ENCODE data around the gene POLR2I.

POLR2I gene

DNA sequence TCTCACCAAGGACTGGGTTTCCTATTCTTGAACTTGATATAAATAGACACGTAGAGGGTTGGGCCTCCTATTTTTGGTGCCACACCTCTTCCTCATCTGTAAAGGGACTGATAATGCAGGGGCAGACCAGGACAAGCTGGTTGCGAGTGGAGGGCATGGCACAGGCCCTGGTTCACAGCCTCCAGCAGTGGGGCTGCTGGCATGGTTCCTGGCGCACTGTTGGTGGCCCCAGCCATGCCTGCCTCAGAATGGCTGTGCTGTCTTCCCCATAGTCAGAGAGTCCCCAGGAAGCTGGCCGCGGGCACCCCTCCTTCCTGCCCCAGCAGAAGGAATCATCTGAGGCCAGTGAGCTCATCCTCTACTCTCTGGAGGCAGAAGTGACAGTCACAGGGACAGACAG is 14.2 kb downstream of the POLR2I start:
- TF ChIP-seq, protein P1, sequence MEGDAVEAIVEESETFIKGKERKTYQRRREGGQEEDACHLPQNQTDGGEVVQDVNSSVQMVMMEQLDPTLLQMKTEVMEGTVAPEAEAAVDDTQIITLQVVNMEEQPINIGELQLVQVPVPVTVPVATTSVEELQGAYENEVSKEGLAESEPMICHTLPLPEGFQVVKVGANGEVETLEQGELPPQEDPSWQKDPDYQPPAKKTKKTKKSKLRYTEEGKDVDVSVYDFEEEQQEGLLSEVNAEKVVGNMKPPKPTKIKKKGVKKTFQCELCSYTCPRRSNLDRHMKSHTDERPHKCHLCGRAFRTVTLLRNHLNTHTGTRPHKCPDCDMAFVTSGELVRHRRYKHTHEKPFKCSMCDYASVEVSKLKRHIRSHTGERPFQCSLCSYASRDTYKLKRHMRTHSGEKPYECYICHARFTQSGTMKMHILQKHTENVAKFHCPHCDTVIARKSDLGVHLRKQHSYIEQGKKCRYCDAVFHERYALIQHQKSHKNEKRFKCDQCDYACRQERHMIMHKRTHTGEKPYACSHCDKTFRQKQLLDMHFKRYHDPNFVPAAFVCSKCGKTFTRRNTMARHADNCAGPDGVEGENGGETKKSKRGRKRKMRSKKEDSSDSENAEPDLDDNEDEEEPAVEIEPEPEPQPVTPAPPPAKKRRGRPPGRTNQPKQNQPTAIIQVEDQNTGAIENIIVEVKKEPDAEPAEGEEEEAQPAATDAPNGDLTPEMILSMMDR (conservative IDR thresholded peaks at IDR 0.05; ENCODE audit: low read length), result no peak
- H3K4me3 ChIP-seq (ENCODE audit: low read length), result no peak overlapping the region
- no peak for DNase-seq (ENCODE audit: low read depth)

GRCh38 chr19:36099166-36099785 is 15.4 kb downstream of the POLR2I start:
- H3K4me3 ChIP-seq (ENCODE audit: low read length), result no peak overlapping the region
- no peak for DNase-seq (ENCODE audit: low read depth)
- TF ChIP-seq, protein P1 (conservative IDR thresholded peaks at IDR 0.05; ENCODE audit: low read length), result no peak

GRCh38 chr19:36097036-36097435 is 17.6 kb downstream of the POLR2I start:
- no peak for DNase-seq (ENCODE audit: low read depth)
- TF ChIP-seq, protein P1 (conservative IDR thresholded peaks at IDR 0.05; ENCODE audit: low read length), result no peak
- H3K4me3 ChIP-seq (ENCODE audit: low read length), result no peak overlapping the region

GRCh38 chr19:36093687-36094086 is 21.0 kb downstream of the POLR2I start:
- DNase-seq (ENCODE audit: low read depth), result no peak
- TF ChIP-seq, protein P1 (conservative IDR thresholded peaks at IDR 0.05; ENCODE audit: low read length), result no peak
- no peak overlapping the region for H3K4me3 ChIP-seq (ENCODE audit: low read length)

GRCh38 chr19:36093146-36093662 is 21.5 kb downstream of the POLR2I start:
- TF ChIP-seq, protein P1 (conservative IDR thresholded peaks at IDR 0.05; ENCODE audit: low read length), result no peak
- no peak overlapping the region for H3K4me3 ChIP-seq (ENCODE audit: low read length)
- DNase-seq (ENCODE audit: low read depth), result no peak

DNA sequence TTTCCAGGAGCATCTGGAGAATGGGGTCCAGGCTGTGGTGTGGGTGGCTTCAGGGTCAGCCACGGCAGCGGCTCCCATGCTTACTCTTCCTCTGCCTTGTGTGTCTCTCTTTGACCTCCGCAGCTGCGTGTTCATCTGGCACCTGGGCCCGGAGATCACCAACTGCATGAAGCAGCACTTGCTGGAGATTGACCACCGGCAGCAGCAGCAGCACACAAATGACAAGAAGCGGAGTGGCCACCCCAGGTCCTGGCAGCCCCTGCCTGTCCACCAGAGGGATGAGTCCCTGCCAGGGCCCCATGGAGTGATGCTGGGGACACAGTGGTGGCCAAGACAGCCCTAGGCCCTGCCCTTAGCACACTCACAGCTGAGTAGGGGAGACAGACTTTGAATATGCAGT is 22.1 kb downstream of the POLR2I start:
- TF ChIP-seq, protein P1 (conservative IDR thresholded peaks at IDR 0.05; ENCODE audit: low read length), result no peak
- no peak for DNase-seq (ENCODE audit: low read depth)
- no peak overlapping the region for H3K4me3 ChIP-seq (ENCODE audit: low read length)

- no peak overlapping the region for H3K4me3 ChIP-seq (ENCODE audit: low read length)
- no peak for DNase-seq (ENCODE audit: low read depth)
- TF ChIP-seq, protein P1 (conservative IDR thresholded peaks at IDR 0.05; ENCODE audit: low read length), result no peak
Measured at GRCh38 chr19:36090910-36091695, 23.6 kb downstream of the POLR2I start.
